IMR-90 (cell line): ENCODE results near the gene CGN. TPM values are rescaled to one million over a fixed set of nuclear protein-coding genes. Genes with fewer than 3 reads are reported as not detected.

Experiments used
- ATAC-seq: fragments of 200-7000 bp; cut with Tn5 transposase; 2 replicates; pipeline ENCODE4 v1.9.1; 2020; ENCODE audit warnings: low read depth, mild to moderate bottlenecking, moderate library complexity
- BruUV-seq: library from RNA; stranded (reverse); fragments of 400-500 nt; replicated peaks from 2 replicates; lab custom pipeline; 2021; lab: Mats Ljungman, UMichigan
- CTCF ChIA-PET: fragments of 300-600 bp; formaldehyde crosslinking; extraction: SDS; loops from one replicate; lab custom pipeline; 2021; ENCODE audit warnings: antibody characterized with exemption; lab: Yijun Ruan, JAX
- POLR2A ChIA-PET: fragments of 300-600 bp; sonication (Branson Sonifier 250); formaldehyde crosslinking; loops from one replicate; lab custom pipeline; 2022; ENCODE audit warnings: antibody characterized with exemption; ENCODE audit not compliant: unreplicated experiment; lab: Charles Lee
- DNase-seq: peaks from one replicate; pipeline ENCODE4 v3.0.0; 2013
- H2AFZ ChIP-seq: replicated peaks from 2 replicates; pipeline ENCODE3; 2013; ENCODE audit warnings: low read length, mild to moderate bottlenecking; ENCODE audit not compliant: poor library complexity
- H2AK5ac ChIP-seq: 2 replicates; pipeline ENCODE4 v1.6.1; 2013; ENCODE audit warnings: low read depth, low read length, inconsistent platforms
- H2AK9ac ChIP-seq: replicated peaks from 2 replicates; pipeline ENCODE3; 2013; ENCODE audit warnings: mild to moderate bottlenecking, low read depth, low read length, moderate library complexity; ENCODE audit not compliant: poor library complexity
- H2BK120ac ChIP-seq: 2 replicates; pipeline ENCODE4 v1.6.1; 2013; ENCODE audit warnings: low read depth, low read length, inconsistent platforms
- H2BK15ac ChIP-seq: 3 replicates; pipeline ENCODE4 v1.6.1; 2013; ENCODE audit warnings: low read depth, low read length, inconsistent platforms
- H2BK20ac ChIP-seq: 2 replicates; pipeline ENCODE4 v1.6.1; 2013; ENCODE audit warnings: low read depth, mild to moderate bottlenecking, inconsistent platforms, low read length, moderate library complexity
- H2BK5ac ChIP-seq: 2 replicates; pipeline ENCODE4 v1.6.1; 2013; ENCODE audit warnings: mild to moderate bottlenecking, low read depth, low read length, inconsistent platforms; ENCODE audit not compliant: poor library complexity, severe bottlenecking
- H3K14ac ChIP-seq: replicated peaks from 2 replicates; pipeline ENCODE4 v1.6.1; 2013; ENCODE audit warnings: low read depth, low read length, inconsistent platforms
- H3K18ac ChIP-seq: 2 replicates; pipeline ENCODE4 v1.6.1; 2013; ENCODE audit warnings: low read depth, low read length, control low read depth
- H3K23ac ChIP-seq: 2 replicates; pipeline ENCODE4 v1.6.1; 2013; ENCODE audit warnings: low read depth, low read length, inconsistent platforms
- H3K27ac ChIP-seq: 2 replicates; pipeline ENCODE4 v1.5.1; 2013; ENCODE audit warnings: mild to moderate bottlenecking, control low read depth, low read length; ENCODE audit not compliant: insufficient read depth
- H3K27me3 ChIP-seq: 2 replicates; pipeline ENCODE4 v1.6.1; 2013; ENCODE audit warnings: low read length; ENCODE audit not compliant: control insufficient read depth, insufficient read depth
- H3K36me3 ChIP-seq: 2 replicates; pipeline ENCODE4 v1.6.1; 2013; ENCODE audit warnings: low read length, mixed read lengths; ENCODE audit not compliant: control insufficient read depth, insufficient read depth
- H3K4ac ChIP-seq: 2 replicates; pipeline ENCODE4 v1.6.1; 2013; ENCODE audit warnings: low read depth, low read length, inconsistent platforms
- H3K4me1 ChIP-seq: 2 replicates; pipeline ENCODE4 v1.6.1; 2013; ENCODE audit warnings: low read length, mixed read lengths; ENCODE audit not compliant: control insufficient read depth, insufficient read depth
- H3K4me2 ChIP-seq: 2 replicates; pipeline ENCODE4 v1.6.1; 2013; ENCODE audit warnings: low read depth, mild to moderate bottlenecking, control low read depth, low read length, moderate library complexity
- H3K4me3 ChIP-seq: 2 replicates; pipeline ENCODE4 v1.5.1; 2013; ENCODE audit warnings: low read depth, mild to moderate bottlenecking, control low read depth, low read length, moderate library complexity; ENCODE audit not compliant: insufficient read depth
- H3K56ac ChIP-seq: 2 replicates; pipeline ENCODE4 v1.6.1; 2013; ENCODE audit warnings: low read length, inconsistent platforms; ENCODE audit not compliant: insufficient read depth; ENCODE audit errors: extremely low read depth
- H3K79me1 ChIP-seq, 2 experiments: 2 replicates each; pipeline ENCODE4 v1.6.1; 2013; ENCODE audit warnings: low read length in 2 of 2, inconsistent platforms in 1 of 2, low read depth in 1 of 2
- H3K9ac ChIP-seq: 2 replicates; pipeline ENCODE4 v1.6.1; 2013; ENCODE audit warnings: low read depth, low read length, control low read depth
- H3K9me1 ChIP-seq: 2 replicates; pipeline ENCODE4 v1.6.1; 2013; ENCODE audit warnings: low read length, inconsistent platforms; ENCODE audit not compliant: insufficient read depth
- H3K9me3 ChIP-seq: 2 replicates; pipeline ENCODE4 v1.6.1; 2013; ENCODE audit warnings: low read length; ENCODE audit not compliant: control insufficient read depth, insufficient read depth
- H4K20me1 ChIP-seq: 2 replicates; pipeline ENCODE4 v1.6.1; 2013; ENCODE audit warnings: low read length, inconsistent platforms; ENCODE audit not compliant: insufficient read depth
- H4K5ac ChIP-seq: 2 replicates; pipeline ENCODE4 v1.6.1; 2013; ENCODE audit warnings: mild to moderate bottlenecking, low read depth, low read length, control low read depth
- H4K8ac ChIP-seq, 2 experiments: 2 replicates each; pipeline ENCODE4 v1.6.1; 2013; ENCODE audit warnings: low read depth in 2 of 2, low read length in 2 of 2, control low read depth in 1 of 2, inconsistent platforms in 1 of 2
- H4K91ac ChIP-seq: 2 replicates; pipeline ENCODE4 v1.6.1; 2013; ENCODE audit warnings: low read depth, low read length, inconsistent platforms; ENCODE audit not compliant: insufficient read depth
- BHLHE40 ChIP-seq: fragments of 150-350 bp; IDR thresholded peaks from 2 replicates; pipeline ENCODE4 v1.6.1; 2016; ENCODE audit warnings: mild to moderate bottlenecking, low read depth, low read length
- CEBPB ChIP-seq: IDR thresholded peaks from 2 replicates; pipeline ENCODE4 v1.6.1; 2012; ENCODE audit warnings: low read depth, low read length, improper control_type of control experiment
- CHD1 ChIP-seq: IDR thresholded peaks from 2 replicates; pipeline ENCODE4 v1.6.1; 2012; ENCODE audit warnings: low read depth, low read length, improper control_type of control experiment
- CTCF ChIP-seq: conservative IDR thresholded peaks from 2 replicates; pipeline ENCODE4 v1.5.1; 2012; ENCODE audit warnings: mild to moderate bottlenecking, low read depth, low read length, improper control_type of control experiment
- ELK1 ChIP-seq: fragments of 150-350 bp; IDR thresholded peaks from 2 replicates; pipeline ENCODE4 v1.6.1; 2016; ENCODE audit warnings: low read depth, mild to moderate bottlenecking, low read length, moderate library complexity, borderline replicate concordance
- FOS ChIP-seq: fragments of 150-350 bp; IDR thresholded peaks from 2 replicates; pipeline ENCODE4 v1.6.1; 2016; ENCODE audit warnings: low read depth, low read length
- MAFK ChIP-seq: IDR thresholded peaks from 2 replicates; pipeline ENCODE4 v1.6.1; 2012; ENCODE audit warnings: low read depth, low read length, improper control_type of control experiment
- MAZ ChIP-seq: IDR thresholded peaks from 2 replicates; pipeline ENCODE4 v1.6.1; 2012; ENCODE audit warnings: low read depth, mild to moderate bottlenecking, low read length, improper control_type of control experiment, moderate library complexity, borderline replicate concordance
- MXI1 ChIP-seq: IDR thresholded peaks from 2 replicates; pipeline ENCODE4 v1.6.1; 2012; ENCODE audit warnings: low read depth, mild to moderate bottlenecking, low read length, moderate library complexity, borderline replicate concordance
- NFE2L2 ChIP-seq: fragments of 150-350 bp; IDR thresholded peaks from 2 replicates; pipeline ENCODE4 v1.6.1; 2016; ENCODE audit warnings: low read depth, mild to moderate bottlenecking, low read length
- POLR2A ChIP-seq: IDR thresholded peaks from 2 replicates; pipeline ENCODE4 v1.6.1; 2012; ENCODE audit warnings: mild to moderate bottlenecking, low read depth, low read length
- RAD21 ChIP-seq: IDR thresholded peaks from 2 replicates; pipeline ENCODE4 v1.6.1; 2012; ENCODE audit warnings: low read length, improper control_type of control experiment
- RCOR1 ChIP-seq: IDR thresholded peaks from 2 replicates; pipeline ENCODE4 v1.6.1; 2012; ENCODE audit warnings: mild to moderate bottlenecking, low read length, improper control_type of control experiment; ENCODE audit not compliant: insufficient replicate concordance
- RFX5 ChIP-seq: IDR thresholded peaks from 2 replicates; pipeline ENCODE4 v1.8.0; 2012; ENCODE audit warnings: low read depth, mild to moderate bottlenecking, low read length, moderate library complexity
- SMC3 ChIP-seq: fragments of 150-350 bp; IDR thresholded peaks from 2 replicates; pipeline ENCODE4 v1.6.1; 2016; ENCODE audit warnings: low read depth, mild to moderate bottlenecking, antibody characterized with exemption, low read length, moderate library complexity
- USF2 ChIP-seq: fragments of 150-350 bp; IDR thresholded peaks from 2 replicates; pipeline ENCODE4 v1.6.1; 2017; ENCODE audit warnings: mild to moderate bottlenecking, antibody characterized with exemption, low read length, low read depth
- WGBS, 2 experiments: methylation state at CpG; one replicate each; pipeline versions ENCODE4 v1.1.5 to v1.1.7; 2013; ENCODE audit warnings: missing lambda C conversion rate in 2 of 2; ENCODE audit not compliant: insufficient read length in 1 of 2; ENCODE audit errors: extremely low coverage in 2 of 2; 5-methylcytosine and 5-hydroxymethylcytosine counted together
- dilution Hi-C: fragments of 300-500 bp; cut with HindIII; formaldehyde crosslinking; loops from one replicate; pipeline ENCODE4 v1.14.3; 2018; ENCODE audit warnings: low sequenced_read_pairs; ENCODE audit not compliant: unreplicated experiment
- in situ Hi-C: fragments of 300-500 bp; cut with MboI; formaldehyde crosslinking; loops from 3 replicates; pipeline ENCODE4 v1.14.3; 2019; ENCODE audit warnings: low sequenced_read_pairs, inconsistent platforms, mixed read lengths
- intact Hi-C: fragments of 100-400 bp; cut with micrococcal nuclease; formaldehyde crosslinking; loops from 2 replicates; pipeline ENCODE4 v1.10.0; 2022
- polyA plus RNA-seq, 3 experiments: library from polyadenylated mRNA; depleted of rRNA; stranded (reverse); fragments of >200 nt; gene quantifications; 2 replicates each; pipeline ENCODE4 v1.2.3, GENCODE V29; 2012; ENCODE audit warnings: low replicate concordance in 1 of 3
- total RNA-seq: library from RNA; depleted of rRNA; stranded (reverse); fragments of >200 nt; gene quantifications from 2 replicates; pipeline ENCODE4 v1.2.3, GENCODE V29; 2012

CGN gene
- total and polyA plus RNA-seq, 2 of the 4 experiments (the other 2 are of a cell fraction): 0.34 to 0.36 TPM

GRCh38 chr1:151581451-151581850 lies 70.3 kb downstream of the CGN start:
- Histone ChIP-seq H2AK5ac (no peak overlapping the region), H2BK15ac (no peak overlapping the region), H3K23ac (no peak overlapping the region), H3K9ac (no peak overlapping the region), H3K27ac (no peak overlapping the region), H3K56ac (no peak overlapping the region), H3K4me1 (peaks cover 6% of the 10 kb centered on the region), H4K5ac (no peak overlapping the region), H3K36me3 (peaks cover 29% of the 10 kb centered on the region), H3K4ac (no peak overlapping the region), H3K18ac (no peak overlapping the region), H4K20me1 (no peaks in the 10 kb centered on the region), H2BK5ac (no peak overlapping the region), H3K27me3 (no peaks in the 10 kb centered on the region), H2BK20ac (no peak overlapping the region), H2AK9ac (no peak overlapping the region), H2BK120ac (no peak overlapping the region), H3K4me3 (no peak overlapping the region), H4K8ac (no peak overlapping the region), H3K9me3 (no peaks in the 10 kb centered on the region), H2AFZ (no peak overlapping the region), H3K14ac (no peak overlapping the region), H3K9me1 (no peaks in the 10 kb centered on the region; the same call in 1 of the 2 replicates), H3K4me2 (no peak overlapping the region), H3K79me1 (no peaks in the 10 kb centered on the region), H4K91ac (no peak overlapping the region)
- dilution Hi-C loops: no loop called here
- ATAC-seq (no peak), DNase-seq (no peak)
- ChIA-PET POLR2A (no interaction called here), CTCF (no interaction called here)
- BruUV-seq: no TSS peak
- in situ Hi-C loops: no loop called here
- TF ChIP-seq RFX5 (no peak), MAFK (no peak), RCOR1 (no peak), FOS (no peak), NFE2L2 (no peak), CEBPB (no peak), CHD1 (no peak), POLR2A (no peak), BHLHE40 (no peak), SMC3 (no peak), ELK1 (no peak), MAZ (no peak), MXI1 (no peak), USF2 (no peak), CTCF (no peak), RAD21 (no peak)
- intact Hi-C loops: no loop called here
- 47% methylated on average over 3 of the region's 5 CpGs; no CpG with 5 or more reads in 1 of the 2 experiments for WGBS, 2 experiments
